ENCODE measurements around the gene CHMP6. TPM values are rescaled to one million over a fixed set of nuclear protein-coding genes. Genes with fewer than 3 reads are reported as not detected.
A peak's percentile ranks its signal among the peaks of the same experiment; 100 is the strongest.

The CHMP6 gene
- total RNA-seq, 1 experiment from 2014 or later, result 15.0 TPM

DNA sequence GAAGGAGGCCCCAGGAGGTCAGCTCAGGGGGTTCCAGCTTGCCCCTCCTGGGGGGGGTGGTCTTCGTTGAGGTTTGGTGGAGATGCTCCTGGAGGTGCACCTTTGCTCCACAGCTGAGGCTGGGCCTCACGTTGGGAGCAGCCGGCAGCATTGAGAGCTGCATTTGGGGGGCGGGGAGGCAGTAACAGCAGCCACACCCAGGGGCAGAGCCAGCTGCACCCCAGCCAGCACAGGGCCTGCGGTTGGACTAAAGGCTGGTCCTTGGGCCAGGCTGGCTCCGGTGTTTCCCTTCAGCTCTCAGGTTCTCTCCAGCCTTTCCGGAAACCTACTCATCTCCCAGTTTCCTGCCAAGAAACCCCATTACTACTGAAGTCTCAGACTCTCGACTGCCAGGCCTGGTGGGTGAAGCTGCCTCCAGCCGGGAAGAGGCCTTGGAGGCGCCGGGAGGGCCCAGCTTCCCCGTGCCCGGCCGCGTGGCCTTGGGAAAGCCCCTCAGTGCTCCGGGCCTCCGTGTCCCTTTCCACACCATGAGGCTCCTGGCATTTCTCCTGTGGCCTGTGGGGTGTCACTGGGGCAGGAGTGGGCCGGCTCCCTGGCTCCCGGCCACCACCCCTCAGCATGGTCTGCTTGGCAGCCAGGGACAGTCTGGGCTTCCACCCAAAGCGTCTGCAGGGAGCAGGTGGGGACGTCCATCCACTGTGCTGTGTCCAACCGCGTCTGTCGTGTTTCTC lies 29.3 kb downstream of the CHMP6 start:
- H3K4me3 Mint-ChIP-seq, result no peak overlapping the region
- H3K4me1 Mint-ChIP-seq, result peaks cover 13% of the 10 kb centered on the region
- no peaks in the 10 kb centered on the region for H3K36me3 Mint-ChIP-seq
- no peak overlapping the region for H3K27ac Mint-ChIP-seq
- TF ChIP-seq, protein P1, sequence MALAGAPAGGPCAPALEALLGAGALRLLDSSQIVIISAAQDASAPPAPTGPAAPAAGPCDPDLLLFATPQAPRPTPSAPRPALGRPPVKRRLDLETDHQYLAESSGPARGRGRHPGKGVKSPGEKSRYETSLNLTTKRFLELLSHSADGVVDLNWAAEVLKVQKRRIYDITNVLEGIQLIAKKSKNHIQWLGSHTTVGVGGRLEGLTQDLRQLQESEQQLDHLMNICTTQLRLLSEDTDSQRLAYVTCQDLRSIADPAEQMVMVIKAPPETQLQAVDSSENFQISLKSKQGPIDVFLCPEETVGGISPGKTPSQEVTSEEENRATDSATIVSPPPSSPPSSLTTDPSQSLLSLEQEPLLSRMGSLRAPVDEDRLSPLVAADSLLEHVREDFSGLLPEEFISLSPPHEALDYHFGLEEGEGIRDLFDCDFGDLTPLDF (CRISPR knock-in tag; IDR thresholded peaks at IDR 0.05), result no peak
- TF ChIP-seq JAZF1 (CRISPR knock-in tag; IDR thresholded peaks at IDR 0.05), result no peak
- TF ChIP-seq ETV6 (CRISPR knock-in tag; IDR thresholded peaks at IDR 0.05), result no peak
- no peak for TF ChIP-seq SOX15 (CRISPR knock-in tag; IDR thresholded peaks at IDR 0.05)
- TF ChIP-seq, protein P2, sequence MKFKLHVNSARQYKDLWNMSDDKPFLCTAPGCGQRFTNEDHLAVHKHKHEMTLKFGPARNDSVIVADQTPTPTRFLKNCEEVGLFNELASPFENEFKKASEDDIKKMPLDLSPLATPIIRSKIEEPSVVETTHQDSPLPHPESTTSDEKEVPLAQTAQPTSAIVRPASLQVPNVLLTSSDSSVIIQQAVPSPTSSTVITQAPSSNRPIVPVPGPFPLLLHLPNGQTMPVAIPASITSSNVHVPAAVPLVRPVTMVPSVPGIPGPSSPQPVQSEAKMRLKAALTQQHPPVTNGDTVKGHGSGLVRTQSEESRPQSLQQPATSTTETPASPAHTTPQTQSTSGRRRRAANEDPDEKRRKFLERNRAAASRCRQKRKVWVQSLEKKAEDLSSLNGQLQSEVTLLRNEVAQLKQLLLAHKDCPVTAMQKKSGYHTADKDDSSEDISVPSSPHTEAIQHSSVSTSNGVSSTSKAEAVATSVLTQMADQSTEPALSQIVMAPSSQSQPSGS (CRISPR knock-in tag; IDR thresholded peaks at IDR 0.05; ENCODE audit: borderline replicate concordance, low read depth), result no peak
- TF ChIP-seq ZNF138 (CRISPR knock-in tag; conservative IDR thresholded peaks at IDR 0.05), result no peak
- TF ChIP-seq, protein P3, sequence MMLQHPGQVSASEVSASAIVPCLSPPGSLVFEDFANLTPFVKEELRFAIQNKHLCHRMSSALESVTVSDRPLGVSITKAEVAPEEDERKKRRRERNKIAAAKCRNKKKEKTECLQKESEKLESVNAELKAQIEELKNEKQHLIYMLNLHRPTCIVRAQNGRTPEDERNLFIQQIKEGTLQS (CRISPR knock-in tag; conservative IDR thresholded peaks at IDR 0.05), result no peak
- no peak for TF ChIP-seq ZNF671 (CRISPR knock-in tag; IDR thresholded peaks at IDR 0.05)
- no peaks in the 10 kb centered on the region for H3K27me3 Mint-ChIP-seq (ENCODE audit: low read depth)
- ATAC-seq, result 0 out of 2 replicates have a peak, but pooled peaks have one; percentile 10
- ChIA-PET POLR2A (interaction anchor here (0.9 kb wide), 1 partner anchor 33 kb away, joined by 4 read pairs; no protein-coding TSS in a partner anchor), CTCF (interaction anchor here (0.7 to 1.6 kb wide), 5 partner anchors 17 to 237 kb away, joined by 3 to 5 read pairs (median 3); no protein-coding TSS in a partner anchor)
- peaks cover 7% of the 10 kb centered on the region for H3K9me3 Mint-ChIP-seq
- DNase-seq (ENCODE audit: low spot score), result no peak

DNA sequence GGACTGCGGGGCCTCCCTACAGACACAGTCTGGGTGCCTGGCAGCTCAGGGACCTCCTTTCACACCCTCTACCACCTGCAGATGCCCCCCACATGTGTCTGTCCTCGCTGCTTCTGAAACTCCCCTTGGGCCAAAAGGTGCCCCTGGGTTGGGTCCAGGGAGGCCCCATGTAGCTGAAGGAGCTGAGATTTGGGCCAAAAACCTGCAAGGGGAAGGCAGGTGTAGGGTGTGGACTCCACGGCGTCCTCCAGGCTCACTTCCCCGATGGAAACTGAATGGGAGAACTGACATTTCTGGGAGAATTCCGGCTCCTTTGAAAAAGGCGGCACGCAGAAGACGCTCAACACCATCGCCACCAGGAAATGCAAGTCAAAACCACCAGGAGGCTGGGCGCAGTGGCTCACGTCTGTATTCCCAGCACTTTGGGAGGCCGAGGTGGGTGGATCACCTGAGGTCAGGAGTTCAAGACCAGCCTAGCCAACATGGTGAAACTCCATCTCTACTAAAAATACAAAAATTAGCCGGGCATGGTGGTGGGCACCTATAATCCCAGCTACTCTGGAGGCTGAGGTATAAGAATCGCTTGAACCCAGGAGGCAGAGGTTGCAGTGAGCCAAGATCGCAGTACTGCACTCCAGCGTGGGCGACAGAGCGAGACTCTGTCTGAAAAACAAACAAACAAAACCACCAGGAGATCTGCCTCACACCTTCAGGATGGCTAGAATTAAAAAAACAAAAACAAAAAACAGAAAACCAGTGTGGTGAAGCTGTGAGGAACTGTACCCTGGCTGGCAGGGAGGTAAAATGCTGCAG lies 30.1 kb downstream of the CHMP6 start:
- Mint-ChIP-seq H3K27ac (no peak overlapping the region), H3K4me1 (peaks cover 13% of the 10 kb centered on the region), H3K9me3 (peaks cover 3% of the 10 kb centered on the region), H3K4me3 (no peak overlapping the region), H3K36me3 (no peaks in the 10 kb centered on the region), H3K27me3 (ENCODE audit: low read depth) (peaks cover under 1% of the 10 kb centered on the region; the same call in 1 of the 2 replicates)
- no peak for ATAC-seq
- no peak for DNase-seq (ENCODE audit: low spot score)
- POLR2A ChIA-PET, result no interaction called here
- CTCF ChIA-PET, result interaction anchor here (1.6 kb wide), 1 partner anchor 80 kb away, joined by 4 read pairs; no protein-coding TSS in a partner anchor
- TF ChIP-seq ZNF121 (CRISPR knock-in tag; IDR thresholded peaks at IDR 0.05) (no peak), OVOL2 (CRISPR knock-in tag; IDR thresholded peaks at IDR 0.05; ENCODE audit: borderline replicate concordance) (no peak), IRF2 (CRISPR knock-in tag; IDR thresholded peaks at IDR 0.05; ENCODE audit: borderline replicate concordance, low read depth) (no peak), SP1 (CRISPR knock-in tag; conservative IDR thresholded peaks at IDR 0.05) (no peak), RELA (CRISPR knock-in tag; IDR thresholded peaks at IDR 0.05; ENCODE audit: borderline replicate concordance) (no peak), SMAD4 (CRISPR knock-in tag; IDR thresholded peaks at IDR 0.05) (no peak), GABPB1 (CRISPR knock-in tag; IDR thresholded peaks at IDR 0.05) (no peak), GRHL2 (CRISPR knock-in tag; IDR thresholded peaks at IDR 0.05; ENCODE audit: insufficient replicate concordance, severe bottlenecking) (no peak), TEAD4 (CRISPR knock-in tag; IDR thresholded peaks at IDR 0.05) (no peak)
- TF ChIP-seq, protein P4, sequence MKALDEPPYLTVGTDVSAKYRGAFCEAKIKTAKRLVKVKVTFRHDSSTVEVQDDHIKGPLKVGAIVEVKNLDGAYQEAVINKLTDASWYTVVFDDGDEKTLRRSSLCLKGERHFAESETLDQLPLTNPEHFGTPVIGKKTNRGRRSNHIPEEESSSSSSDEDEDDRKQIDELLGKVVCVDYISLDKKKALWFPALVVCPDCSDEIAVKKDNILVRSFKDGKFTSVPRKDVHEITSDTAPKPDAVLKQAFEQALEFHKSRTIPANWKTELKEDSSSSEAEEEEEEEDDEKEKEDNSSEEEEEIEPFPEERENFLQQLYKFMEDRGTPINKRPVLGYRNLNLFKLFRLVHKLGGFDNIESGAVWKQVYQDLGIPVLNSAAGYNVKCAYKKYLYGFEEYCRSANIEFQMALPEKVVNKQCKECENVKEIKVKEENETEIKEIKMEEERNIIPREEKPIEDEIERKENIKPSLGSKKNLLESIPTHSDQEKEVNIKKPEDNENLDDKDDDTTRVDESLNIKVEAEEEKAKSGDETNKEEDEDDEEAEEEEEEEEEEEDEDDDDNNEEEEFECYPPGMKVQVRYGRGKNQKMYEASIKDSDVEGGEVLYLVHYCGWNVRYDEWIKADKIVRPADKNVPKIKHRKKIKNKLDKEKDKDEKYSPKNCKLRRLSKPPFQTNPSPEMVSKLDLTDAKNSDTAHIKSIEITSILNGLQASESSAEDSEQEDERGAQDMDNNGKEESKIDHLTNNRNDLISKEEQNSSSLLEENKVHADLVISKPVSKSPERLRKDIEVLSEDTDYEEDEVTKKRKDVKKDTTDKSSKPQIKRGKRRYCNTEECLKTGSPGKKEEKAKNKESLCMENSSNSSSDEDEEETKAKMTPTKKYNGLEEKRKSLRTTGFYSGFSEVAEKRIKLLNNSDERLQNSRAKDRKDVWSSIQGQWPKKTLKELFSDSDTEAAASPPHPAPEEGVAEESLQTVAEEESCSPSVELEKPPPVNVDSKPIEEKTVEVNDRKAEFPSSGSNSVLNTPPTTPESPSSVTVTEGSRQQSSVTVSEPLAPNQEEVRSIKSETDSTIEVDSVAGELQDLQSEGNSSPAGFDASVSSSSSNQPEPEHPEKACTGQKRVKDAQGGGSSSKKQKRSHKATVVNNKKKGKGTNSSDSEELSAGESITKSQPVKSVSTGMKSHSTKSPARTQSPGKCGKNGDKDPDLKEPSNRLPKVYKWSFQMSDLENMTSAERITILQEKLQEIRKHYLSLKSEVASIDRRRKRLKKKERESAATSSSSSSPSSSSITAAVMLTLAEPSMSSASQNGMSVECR (CRISPR knock-in tag; IDR thresholded peaks at IDR 0.05; ENCODE audit: borderline replicate concordance), result no peak
- TF ChIP-seq, protein P5, sequence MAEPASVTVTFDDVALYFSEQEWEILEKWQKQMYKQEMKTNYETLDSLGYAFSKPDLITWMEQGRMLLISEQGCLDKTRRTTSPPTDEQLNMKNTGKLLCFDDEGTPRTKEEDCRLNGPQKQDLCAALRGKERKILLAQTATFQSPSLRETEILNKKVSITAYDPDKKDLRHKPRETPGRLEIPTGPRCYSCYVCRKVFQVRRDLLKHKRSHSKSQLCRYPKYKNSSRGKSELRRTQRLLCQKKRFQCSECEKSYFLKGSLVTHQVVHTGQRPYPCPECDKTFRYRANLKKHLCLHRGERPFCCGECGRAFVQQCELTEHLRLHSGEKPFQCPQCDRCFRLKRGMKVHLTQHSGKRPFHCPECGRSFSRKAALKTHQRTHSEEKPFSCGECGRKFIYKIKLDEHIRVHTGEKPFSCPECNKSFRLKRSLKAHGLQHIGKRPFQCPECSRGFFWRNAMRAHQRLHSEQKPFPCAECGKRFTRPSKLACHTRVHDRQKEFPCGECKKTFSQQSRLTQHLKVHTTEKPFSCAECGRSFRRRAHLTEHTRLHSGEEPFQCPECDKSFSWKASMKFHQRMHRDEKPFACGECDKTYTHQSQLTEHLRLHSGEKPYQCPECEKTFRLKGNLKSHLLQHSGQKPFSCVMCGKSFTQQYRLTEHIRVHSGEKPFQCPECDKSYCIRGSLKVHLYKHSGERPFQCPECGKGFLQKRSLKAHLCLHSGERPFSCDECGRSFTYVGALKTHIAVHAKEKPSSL (CRISPR knock-in tag; conservative IDR thresholded peaks at IDR 0.05), result no peak
- TF ChIP-seq, protein P6, sequence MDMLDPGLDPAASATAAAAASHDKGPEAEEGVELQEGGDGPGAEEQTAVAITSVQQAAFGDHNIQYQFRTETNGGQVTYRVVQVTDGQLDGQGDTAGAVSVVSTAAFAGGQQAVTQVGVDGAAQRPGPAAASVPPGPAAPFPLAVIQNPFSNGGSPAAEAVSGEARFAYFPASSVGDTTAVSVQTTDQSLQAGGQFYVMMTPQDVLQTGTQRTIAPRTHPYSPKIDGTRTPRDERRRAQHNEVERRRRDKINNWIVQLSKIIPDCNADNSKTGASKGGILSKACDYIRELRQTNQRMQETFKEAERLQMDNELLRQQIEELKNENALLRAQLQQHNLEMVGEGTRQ (CRISPR knock-in tag; IDR thresholded peaks at IDR 0.05), result no peak
- TF ChIP-seq, protein P7, sequence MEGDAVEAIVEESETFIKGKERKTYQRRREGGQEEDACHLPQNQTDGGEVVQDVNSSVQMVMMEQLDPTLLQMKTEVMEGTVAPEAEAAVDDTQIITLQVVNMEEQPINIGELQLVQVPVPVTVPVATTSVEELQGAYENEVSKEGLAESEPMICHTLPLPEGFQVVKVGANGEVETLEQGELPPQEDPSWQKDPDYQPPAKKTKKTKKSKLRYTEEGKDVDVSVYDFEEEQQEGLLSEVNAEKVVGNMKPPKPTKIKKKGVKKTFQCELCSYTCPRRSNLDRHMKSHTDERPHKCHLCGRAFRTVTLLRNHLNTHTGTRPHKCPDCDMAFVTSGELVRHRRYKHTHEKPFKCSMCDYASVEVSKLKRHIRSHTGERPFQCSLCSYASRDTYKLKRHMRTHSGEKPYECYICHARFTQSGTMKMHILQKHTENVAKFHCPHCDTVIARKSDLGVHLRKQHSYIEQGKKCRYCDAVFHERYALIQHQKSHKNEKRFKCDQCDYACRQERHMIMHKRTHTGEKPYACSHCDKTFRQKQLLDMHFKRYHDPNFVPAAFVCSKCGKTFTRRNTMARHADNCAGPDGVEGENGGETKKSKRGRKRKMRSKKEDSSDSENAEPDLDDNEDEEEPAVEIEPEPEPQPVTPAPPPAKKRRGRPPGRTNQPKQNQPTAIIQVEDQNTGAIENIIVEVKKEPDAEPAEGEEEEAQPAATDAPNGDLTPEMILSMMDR (IDR thresholded peaks at IDR 0.05), result no peak

All from WTC11 (cell line).